ENCODE measurements around the gene TNRC6C.

The TNRC6C gene

DNA sequence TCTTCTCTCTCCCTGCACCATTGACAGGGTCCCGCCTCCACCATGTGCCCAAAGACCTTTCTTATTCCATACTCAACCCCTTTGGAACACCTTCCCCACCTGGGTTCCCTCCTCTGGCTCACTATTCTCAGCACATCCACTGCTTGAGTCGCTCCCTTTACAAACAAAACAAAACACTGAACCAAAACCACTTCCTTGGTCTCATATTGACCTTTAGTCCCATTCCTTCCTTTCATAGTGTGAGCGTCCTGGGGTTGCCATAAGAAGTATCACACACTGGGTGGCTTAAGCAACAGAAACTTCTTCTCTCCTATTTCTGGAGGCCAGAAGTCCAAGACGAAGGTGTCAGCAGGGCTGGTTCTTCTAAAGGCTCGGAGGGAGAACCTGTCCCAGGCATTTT is 6.1 kb upstream of the TNRC6C start:
- no peak for DNase-seq (ENCODE audit: low read depth)
- TF ChIP-seq, protein P1, sequence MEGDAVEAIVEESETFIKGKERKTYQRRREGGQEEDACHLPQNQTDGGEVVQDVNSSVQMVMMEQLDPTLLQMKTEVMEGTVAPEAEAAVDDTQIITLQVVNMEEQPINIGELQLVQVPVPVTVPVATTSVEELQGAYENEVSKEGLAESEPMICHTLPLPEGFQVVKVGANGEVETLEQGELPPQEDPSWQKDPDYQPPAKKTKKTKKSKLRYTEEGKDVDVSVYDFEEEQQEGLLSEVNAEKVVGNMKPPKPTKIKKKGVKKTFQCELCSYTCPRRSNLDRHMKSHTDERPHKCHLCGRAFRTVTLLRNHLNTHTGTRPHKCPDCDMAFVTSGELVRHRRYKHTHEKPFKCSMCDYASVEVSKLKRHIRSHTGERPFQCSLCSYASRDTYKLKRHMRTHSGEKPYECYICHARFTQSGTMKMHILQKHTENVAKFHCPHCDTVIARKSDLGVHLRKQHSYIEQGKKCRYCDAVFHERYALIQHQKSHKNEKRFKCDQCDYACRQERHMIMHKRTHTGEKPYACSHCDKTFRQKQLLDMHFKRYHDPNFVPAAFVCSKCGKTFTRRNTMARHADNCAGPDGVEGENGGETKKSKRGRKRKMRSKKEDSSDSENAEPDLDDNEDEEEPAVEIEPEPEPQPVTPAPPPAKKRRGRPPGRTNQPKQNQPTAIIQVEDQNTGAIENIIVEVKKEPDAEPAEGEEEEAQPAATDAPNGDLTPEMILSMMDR (conservative IDR thresholded peaks at IDR 0.05; ENCODE audit: control insufficient read depth, insufficient read depth, low read depth, low read length): no peak
- no peak overlapping the region for H3K4me3 ChIP-seq (ENCODE audit: control insufficient read depth, low read depth, low read length)

DNA sequence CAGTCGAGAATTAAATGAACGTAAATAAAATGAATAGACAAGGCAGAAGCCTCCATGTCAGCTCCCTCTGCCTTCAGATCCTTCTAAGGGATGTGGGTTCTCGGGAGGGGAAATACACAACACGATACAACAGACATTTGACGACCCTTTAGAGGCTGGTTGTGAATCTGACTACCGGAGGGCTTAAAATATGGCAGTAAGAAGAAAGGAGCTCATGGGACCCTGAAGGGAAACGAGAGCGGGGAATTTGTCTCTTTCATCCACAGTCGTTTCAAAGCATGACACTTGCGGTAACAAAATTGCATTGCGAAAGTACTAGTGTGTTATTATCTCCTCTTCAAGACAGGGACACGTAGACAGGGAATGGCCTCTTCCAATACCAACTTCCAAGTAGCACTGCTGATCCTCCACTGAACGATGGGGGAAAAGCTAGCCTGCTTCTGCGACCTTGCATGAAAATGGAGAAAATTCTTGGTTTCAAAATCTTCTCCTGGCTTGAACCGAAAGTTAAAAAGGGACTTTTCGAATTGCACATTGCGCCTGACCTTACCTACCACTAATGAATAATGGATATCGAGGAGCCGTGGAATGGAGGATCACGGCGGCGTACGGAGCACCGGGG is 1.2 kb upstream of the TNRC6C start:
- peak overlapping the region; percentile 53 for H3K4me3 ChIP-seq (ENCODE audit: control insufficient read depth, low read depth, low read length)
- TF ChIP-seq, protein P1 (conservative IDR thresholded peaks at IDR 0.05; ENCODE audit: control insufficient read depth, insufficient read depth, low read depth, low read length): no peak
- DNase-seq (ENCODE audit: low read depth): no peak

DNA sequence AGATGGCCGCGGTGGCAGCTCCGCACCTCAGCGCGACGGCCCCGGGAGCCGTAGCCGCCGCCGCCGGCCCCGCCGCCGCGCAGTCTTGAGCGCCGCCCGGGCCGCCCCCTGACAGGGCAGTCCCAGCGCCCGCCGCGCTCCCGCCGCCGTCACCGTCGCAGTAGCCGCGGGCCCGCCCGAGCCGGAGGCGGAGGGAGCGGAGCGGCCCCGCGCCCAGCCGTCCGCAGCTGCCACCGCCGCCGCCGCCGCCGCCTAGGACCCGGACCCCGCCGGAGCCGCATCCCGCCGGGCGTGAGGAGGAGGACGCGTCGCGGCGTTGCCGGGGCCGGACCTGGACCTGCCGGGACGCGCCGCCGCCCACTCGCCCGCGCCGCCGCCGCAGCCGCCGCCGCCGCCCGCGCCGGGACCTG is 218 bp downstream of the TNRC6C start:
- TF ChIP-seq, protein P1 (conservative IDR thresholded peaks at IDR 0.05; ENCODE audit: control insufficient read depth, insufficient read depth, low read depth, low read length): no peak
- DNase-seq (ENCODE audit: low read depth): no peak

DNA sequence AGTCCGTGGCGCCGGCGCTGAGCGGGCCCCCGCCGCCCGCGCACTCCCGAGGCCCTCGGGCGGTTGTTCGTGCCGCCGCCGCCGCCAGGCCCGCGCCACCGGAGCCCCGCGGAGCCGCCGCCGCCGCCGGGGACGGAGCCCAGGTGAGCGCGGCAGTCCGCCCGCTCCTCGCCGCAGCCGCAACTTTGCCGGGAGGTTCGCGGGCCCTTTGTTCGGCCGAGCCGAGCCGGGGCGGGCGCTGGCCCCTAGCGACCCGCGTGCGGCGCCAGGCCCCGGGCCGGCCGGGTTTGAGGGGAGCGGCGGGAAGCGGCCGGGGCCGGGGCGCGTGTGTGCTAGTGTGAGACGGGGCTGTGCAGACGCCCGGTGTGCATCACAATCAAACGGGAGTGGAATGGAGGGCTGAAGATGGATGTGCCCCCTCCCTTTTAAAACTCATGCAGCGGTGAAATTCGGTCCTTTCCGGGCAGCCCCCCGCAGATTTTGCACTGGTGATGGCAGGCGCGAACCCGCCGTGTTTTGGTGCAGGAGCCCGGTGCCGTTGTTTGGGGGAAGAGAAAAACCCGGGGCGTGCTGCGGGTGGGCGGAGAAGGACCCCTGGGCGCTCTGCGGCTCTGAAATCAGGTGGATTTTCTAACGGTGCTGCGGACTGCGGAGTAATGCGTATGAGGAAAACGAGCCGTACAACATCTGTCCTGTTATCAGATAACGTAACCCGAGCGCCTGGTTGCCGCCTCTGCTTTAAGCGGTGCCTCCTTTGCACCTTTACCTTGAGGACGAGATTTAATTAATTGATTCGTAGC is 823 bp downstream of the TNRC6C start:
- peak overlapping the region; percentile 57 for H3K4me3 ChIP-seq (ENCODE audit: control insufficient read depth, low read depth, low read length)
- no peak for DNase-seq (ENCODE audit: low read depth)
- TF ChIP-seq, protein P1 (conservative IDR thresholded peaks at IDR 0.05; ENCODE audit: control insufficient read depth, insufficient read depth, low read depth, low read length): no peak

More for the DNA sequence above, 218 bp downstream of the TNRC6C start:
- H3K4me3 ChIP-seq (ENCODE audit: control insufficient read depth, low read depth, low read length): peak overlapping the region; percentile 22

DNA sequence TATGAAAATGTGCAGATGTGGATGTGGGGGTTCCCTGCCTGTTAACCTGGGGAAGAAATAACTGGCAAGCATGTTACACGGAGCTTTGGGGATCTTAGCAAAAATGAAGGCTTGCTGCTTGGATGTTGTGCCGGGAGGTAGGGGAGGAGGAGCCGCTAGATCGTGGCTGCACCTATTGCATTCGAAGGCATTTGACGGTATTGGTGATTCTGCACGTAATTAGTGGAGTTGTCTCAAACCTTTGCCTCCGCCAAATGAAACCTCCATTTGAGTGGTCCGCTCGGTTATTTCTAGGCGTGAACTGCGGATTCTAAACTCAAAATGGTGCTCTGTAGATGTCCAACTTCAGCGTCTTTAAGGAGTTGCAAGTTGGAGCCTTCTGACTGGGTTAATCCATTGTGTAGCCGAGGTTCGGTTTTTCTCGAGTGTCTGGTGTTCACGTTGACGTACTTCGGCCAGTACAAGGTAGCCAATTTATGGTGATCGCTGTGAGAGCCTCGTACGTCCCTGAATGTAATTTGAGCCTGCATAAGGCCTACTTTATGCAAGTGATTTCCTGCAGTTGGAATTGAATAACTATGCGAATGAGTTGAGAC is 1.5 kb downstream of the TNRC6C start:
- TF ChIP-seq, protein P1 (conservative IDR thresholded peaks at IDR 0.05; ENCODE audit: control insufficient read depth, insufficient read depth, low read depth, low read length): no peak
- peak; percentile 32 for DNase-seq (ENCODE audit: low read depth)
- peak overlapping the region; percentile 57 for H3K4me3 ChIP-seq (ENCODE audit: control insufficient read depth, low read depth, low read length)

DNA sequence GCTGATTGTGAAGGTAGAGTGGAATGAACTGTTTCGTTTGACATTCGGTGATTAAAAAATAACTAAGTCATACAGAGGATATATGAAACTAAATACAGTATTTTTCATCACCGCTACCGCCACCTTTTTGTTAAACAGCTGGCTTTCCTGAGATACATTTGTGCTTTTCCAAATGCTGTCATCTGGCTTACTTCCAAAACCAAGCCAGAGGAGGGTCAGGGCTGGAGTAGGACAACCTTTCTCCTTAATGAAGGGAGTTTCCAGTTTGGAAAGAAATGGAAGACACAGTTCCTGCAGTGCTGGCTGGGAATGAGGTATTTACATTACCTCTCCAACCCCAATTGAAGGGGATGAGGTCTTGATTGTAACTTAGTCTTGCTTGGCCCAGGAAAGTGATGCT is 3.2 kb downstream of the TNRC6C start:
- no peak for DNase-seq (ENCODE audit: low read depth)
- TF ChIP-seq, protein P1 (conservative IDR thresholded peaks at IDR 0.05; ENCODE audit: control insufficient read depth, insufficient read depth, low read depth, low read length): no peak
- no peak overlapping the region for H3K4me3 ChIP-seq (ENCODE audit: control insufficient read depth, low read depth, low read length)
